Colonic mucosa (tissue), 4 donors: ENCODE measurements around the gene TIMM8B. TPM values are rescaled to one million over a fixed set of nuclear protein-coding genes. Genes with fewer than 3 reads are reported as not detected.

Source experiments
- DNase-seq: peaks from one replicate; pipeline ENCODE4 v3.0.0-alpha.2; 2020
- H3K27ac ChIP-seq: fragments of 200-600 bp; one replicate; pipeline ENCODE4 v1.8.0; 2021
- H3K27me3 ChIP-seq: fragments of 200-600 bp; one replicate; pipeline ENCODE4 v1.8.0; 2021
- H3K36me3 ChIP-seq: fragments of 200-600 bp; one replicate; pipeline ENCODE4 v1.8.0; 2021
- H3K4me1 ChIP-seq: fragments of 200-600 bp; one replicate; pipeline ENCODE4 v1.8.0; 2021; ENCODE audit warnings: mild to moderate bottlenecking
- H3K4me3 ChIP-seq: fragments of 200-600 bp; one replicate; pipeline ENCODE4 v1.8.0; 2021
- H3K9ac ChIP-seq, 2 donors: one replicate each; pipeline ENCODE4 v1.7.0; 2013; ENCODE audit warnings: control low read depth in 2 of 2, low read depth in 2 of 2, low read length in 2 of 2
- H3K9me3 ChIP-seq: fragments of 200-600 bp; one replicate; pipeline ENCODE4 v1.8.0; 2021
- intact Hi-C: fragments of 100-400 bp; cut with DNase I; formaldehyde crosslinking; loops from one replicate; pipeline ENCODE4 v1.14.1; 2022
- total RNA-seq, 2 donors: library from RNA; stranded (reverse); fragmentation: NEBNext Ultra II Directional in 1 of 2; extraction: Animal tissue kit (Norgen Biotek cat#: 25700) in 1 of 2; gene quantifications; one replicate each; pipeline ENCODE4 v1.2.1, GENCODE V29; 2021
- TF ChIP-seq, protein P1 (sequence below): fragments of 200-600 bp; IDR thresholded peaks from one replicate; pipeline ENCODE4 v1.8.0; 2022; ENCODE audit warnings: antibody characterized with exemption, mild to moderate bottlenecking
- donor health status: healthy.
- donor health status: DM: no; HTN: no; CAD: no.
- donor health status: DM: no; HTN: no; CAD: no.

The TIMM8B gene
- total RNA-seq, 2 donors from 2014 or later: 40.7 to 93.9 TPM

DNA sequence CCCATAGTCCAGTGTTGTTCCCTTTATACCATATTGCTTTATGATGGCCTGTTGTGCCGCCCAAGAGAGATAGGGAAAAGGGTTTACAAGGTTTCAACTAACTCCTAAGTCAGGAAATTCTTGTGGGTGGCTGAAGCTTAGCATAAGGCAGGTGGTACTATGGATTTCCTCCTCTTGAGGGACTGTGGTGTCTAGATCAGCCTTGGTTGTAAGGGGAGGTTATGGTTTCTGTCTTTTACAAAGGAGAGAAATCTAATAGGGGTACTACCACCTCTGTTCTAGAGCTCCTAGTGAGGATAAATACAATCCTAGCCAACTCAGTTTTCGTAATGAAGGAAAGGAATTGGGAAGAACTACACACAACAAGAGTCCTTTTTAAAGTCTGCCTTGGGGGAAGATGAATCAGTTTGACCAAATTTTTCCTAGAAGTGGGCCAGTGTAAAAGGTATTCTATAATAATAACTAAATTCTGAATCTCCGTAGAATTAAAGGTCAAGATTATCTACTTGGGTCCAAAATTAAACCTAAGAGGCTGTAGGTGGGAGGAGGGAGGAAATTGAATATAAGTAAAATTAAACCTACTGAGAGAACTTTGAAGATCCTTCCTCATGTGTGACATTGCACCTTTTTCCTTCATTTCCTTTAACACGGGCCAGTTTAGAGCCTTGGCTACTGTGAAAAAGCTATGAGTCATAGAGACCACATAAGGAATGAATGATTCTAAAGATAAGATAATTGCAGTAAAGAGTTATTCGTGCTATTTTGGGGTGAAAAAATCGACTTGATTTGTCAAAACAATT is 44.2 kb downstream of the TIMM8B start:
- Histone ChIP-seq H3K27me3 (no peaks in the 10 kb centered on the region), H3K36me3 (peaks cover 15% of the 10 kb centered on the region), H3K27ac (no peak overlapping the region), H3K9ac (no peak overlapping the region), H3K9me3 (no peaks in the 10 kb centered on the region), H3K4me1 (no peaks in the 10 kb centered on the region), H3K4me3 (no peak overlapping the region)
- TF ChIP-seq, protein P1, sequence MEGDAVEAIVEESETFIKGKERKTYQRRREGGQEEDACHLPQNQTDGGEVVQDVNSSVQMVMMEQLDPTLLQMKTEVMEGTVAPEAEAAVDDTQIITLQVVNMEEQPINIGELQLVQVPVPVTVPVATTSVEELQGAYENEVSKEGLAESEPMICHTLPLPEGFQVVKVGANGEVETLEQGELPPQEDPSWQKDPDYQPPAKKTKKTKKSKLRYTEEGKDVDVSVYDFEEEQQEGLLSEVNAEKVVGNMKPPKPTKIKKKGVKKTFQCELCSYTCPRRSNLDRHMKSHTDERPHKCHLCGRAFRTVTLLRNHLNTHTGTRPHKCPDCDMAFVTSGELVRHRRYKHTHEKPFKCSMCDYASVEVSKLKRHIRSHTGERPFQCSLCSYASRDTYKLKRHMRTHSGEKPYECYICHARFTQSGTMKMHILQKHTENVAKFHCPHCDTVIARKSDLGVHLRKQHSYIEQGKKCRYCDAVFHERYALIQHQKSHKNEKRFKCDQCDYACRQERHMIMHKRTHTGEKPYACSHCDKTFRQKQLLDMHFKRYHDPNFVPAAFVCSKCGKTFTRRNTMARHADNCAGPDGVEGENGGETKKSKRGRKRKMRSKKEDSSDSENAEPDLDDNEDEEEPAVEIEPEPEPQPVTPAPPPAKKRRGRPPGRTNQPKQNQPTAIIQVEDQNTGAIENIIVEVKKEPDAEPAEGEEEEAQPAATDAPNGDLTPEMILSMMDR: no peak
- intact Hi-C loops: no loop called here
- DNase-seq: no peak

DNA sequence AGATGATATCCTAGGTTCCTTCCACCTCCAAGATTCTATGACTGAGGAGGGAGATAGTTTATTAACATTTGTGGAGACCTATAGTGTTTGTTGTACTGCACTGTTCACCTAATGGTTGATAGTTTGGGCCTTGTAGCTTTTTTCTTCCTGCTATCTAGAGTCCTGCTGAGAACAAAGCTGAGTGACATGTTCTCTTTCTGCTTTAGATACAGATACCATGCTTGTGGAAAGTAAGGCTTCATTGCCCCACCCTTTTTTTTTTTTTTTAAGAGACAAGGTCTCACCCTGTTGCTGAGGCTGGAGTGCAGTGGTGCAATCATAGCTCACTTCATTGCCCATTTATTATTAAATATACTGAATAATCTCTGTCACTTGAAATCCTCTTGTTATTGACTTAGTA is 49.0 kb downstream of the TIMM8B start:
- H3K27ac ChIP-seq: no peak overlapping the region
- TF ChIP-seq, protein P1: no peak
- intact Hi-C loops: no loop called here

More for the DNA sequence above, 49.0 kb downstream of the TIMM8B start:
- no peak for DNase-seq
- H3K36me3 ChIP-seq: peaks cover 15% of the 10 kb centered on the region
- no peaks in the 10 kb centered on the region for H3K9me3 ChIP-seq
- H3K4me3 ChIP-seq: no peak overlapping the region
- H3K9ac ChIP-seq: no peak overlapping the region
- no peaks in the 10 kb centered on the region for H3K4me1 ChIP-seq
- H3K27me3 ChIP-seq: no peaks in the 10 kb centered on the region

Other genes with a start within 250 kb of the TIMM8B start
- 10 to 100 TPM; 23.2 to 25.2 TPM for gene ALG9, start 215.2 kb downstream of the TIMM8B start, total RNA-seq
- 1 to 10 TPM; 1.6 to 2.1 TPM for gene FDXACB1, start 207.6 kb downstream of the TIMM8B start, total RNA-seq
- 10 to 100 TPM; 18.8 to 20.0 TPM for gene CFAP68, start 207.2 kb downstream of the TIMM8B start, total RNA-seq
- gene CRYAB, start 175.0 kb downstream of the TIMM8B start, total RNA-seq: 100 to 1,000 TPM in 1 of 2 donors, 10 to 100 TPM in 1; 10.6 to 166 TPM
- 1 to 10 TPM in 1 of 2 donors, under 1 TPM in 1; 0.25 to 2.2 TPM for gene HSPB2, start 174.0 kb downstream of the TIMM8B start, total RNA-seq
- 1 to 10 TPM; 7.3 to 8.8 TPM for gene C11orf52, start 167.8 kb downstream of the TIMM8B start, total RNA-seq
- gene DIXDC1, start 149.4 kb downstream of the TIMM8B start, total RNA-seq: 10 to 100 TPM in 1 of 2 donors, 1 to 10 TPM in 1; 4.0 to 13.8 TPM
- 10 to 100 TPM; 67.3 to 73.4 TPM for gene DLAT, start 61.3 kb downstream of the TIMM8B start, total RNA-seq
- gene PIH1D2, start 12.7 kb downstream of the TIMM8B start, total RNA-seq: 1 to 10 TPM in 1 of 2 donors, under 1 TPM in 1; 0.82 to 1.0 TPM
- 10 to 100 TPM; 12.5 to 12.8 TPM for gene NKAPD1, start 12.5 kb downstream of the TIMM8B start, total RNA-seq
- 100 to 1,000 TPM; 274 to 276 TPM for gene SDHD, start 117 bp upstream of the TIMM8B start, total RNA-seq
- gene IL18, start 77.3 kb upstream of the TIMM8B start, total RNA-seq: 10 to 100 TPM; 42.3 to 63.4 TPM
- gene TEX12, start 80.6 kb upstream of the TIMM8B start, total RNA-seq: under 1 TPM in 1 of 2 donors, not detected in 1; 0.42 TPM
- gene BCO2, start 88.8 kb upstream of the TIMM8B start, total RNA-seq: 1 to 10 TPM; 1.7 to 6.0 TPM
- gene PTS, start 139.7 kb upstream of the TIMM8B start, total RNA-seq: 10 to 100 TPM; 33.3 to 34.6 TPM
- not detected for gene PLET1, start 174.1 kb upstream of the TIMM8B start, total RNA-seq